ENCODE measurements around the gene MORN1. TPM values are rescaled to one million over a fixed set of nuclear protein-coding genes. Genes with fewer than 3 reads are reported as not detected.

Gene MORN1
- total and polyA plus RNA-seq, 9 of the 15 experiments (the other 6 are each of a cell fraction or from before 2014, with no cell fraction given), result 0.24 to 9.3 (median 4.2) TPM

DNA sequence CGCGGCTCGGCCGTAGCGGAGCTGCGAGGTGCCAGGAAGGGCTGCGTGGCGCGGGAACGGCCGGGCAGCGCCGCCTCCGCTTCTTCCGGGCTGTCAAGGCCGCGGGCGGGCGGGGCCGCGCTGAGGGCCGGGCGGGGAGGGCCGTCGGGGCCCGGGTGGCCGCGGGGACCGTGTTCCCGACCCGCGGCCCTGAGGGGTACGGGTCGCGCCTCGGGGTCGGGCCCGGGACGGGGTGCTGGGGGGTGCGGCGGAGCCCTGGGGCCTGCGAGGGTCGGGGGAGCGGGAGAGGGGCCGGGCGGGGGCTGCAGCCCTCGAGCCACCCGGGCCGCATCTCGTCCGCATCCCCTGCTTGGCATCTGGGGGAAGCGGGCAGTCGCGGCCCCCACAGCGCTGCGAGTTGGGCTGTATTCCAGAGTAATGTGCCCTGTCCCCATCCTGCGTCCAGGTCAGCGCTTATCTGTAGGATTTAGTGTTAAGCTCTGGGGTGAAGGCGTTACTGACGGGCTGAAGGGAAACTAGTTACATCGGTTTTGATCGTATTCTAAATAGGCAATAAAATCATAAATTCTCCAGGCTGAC lies 666 bp upstream of the MORN1 start:
- H2AFZ ChIP-seq (ENCODE audit: low read depth, low read length), result peak overlapping the region; percentile 75; the same call in 1 of the 2 replicates
- DNase-seq (ENCODE audit: extremely low read depth in 1 of 4, low spot score in 3 of 4) (peak; percentile 50 to 84 (median 68)), FAIRE-seq (peak; percentile 42), ATAC-seq (peak; percentile 61)
- POLR2A ChIA-PET, result interaction anchor here (0.6 to 1.5 kb wide), 11 partner anchors 8 to 197 kb away, joined by 3 to 7 read pairs (median 4); partner anchors contain the start of genes FAAP20 and PEX10
- CTCF ChIA-PET (ENCODE audit: low intra/inter-chr PET ratio), result no interaction called here
- H3K9me3 ChIP-seq (replicated peaks; ENCODE audit: control insufficient read depth, insufficient read depth, low read depth, low read length), result no peaks in the 10 kb centered on the region
- H3K36me3 ChIP-seq (ENCODE audit: control insufficient read depth, insufficient read depth, low read length), result peaks cover 51% of the 10 kb centered on the region
- peak overlapping the region; percentile 79 for H3K27ac ChIP-seq (ENCODE audit: extremely low read depth, low read depth, low read length)
- peaks cover 56% of the 10 kb centered on the region for H3K79me2 ChIP-seq (ENCODE audit: control insufficient read depth, insufficient read depth, low read length)
- no peaks in the 10 kb centered on the region for H3K27me3 ChIP-seq (ENCODE audit: control insufficient read depth in 2 of 2, insufficient read depth in 2 of 2, low read length in 2 of 2)
- peaks cover 18% of the 10 kb centered on the region; the same call in 1 of the 2 replicates for H4K20me1 ChIP-seq (replicated peaks; ENCODE audit: control insufficient read depth, insufficient read depth, low read length)
- peaks cover 11% of the 10 kb centered on the region for H3K9me1 ChIP-seq (ENCODE audit: control insufficient read depth, insufficient read depth, low read length)
- H3K4me1 ChIP-seq (replicated peaks in 1 of 2; ENCODE audit: control insufficient read depth in 2 of 2, insufficient read depth in 2 of 2, low read length in 2 of 2), result peaks cover 22 to 46% of the 10 kb centered on the region in 2 experiments
- under 1% methylated on average over 27 of the region's 62 CpGs for WGBS (ENCODE audit: insufficient coverage, low coverage, missing lambda C conversion rate)
- intact Hi-C loops (cut with micrococcal nuclease), result loop anchor here (2.0 kb wide), 1 partner anchor 21 kb away; the partner anchor contains the start of gene PEX10
- H3K9ac ChIP-seq (ENCODE audit: insufficient read depth in 1 of 2, low read depth in 2 of 2, low read length in 2 of 2), result peak overlapping the region; percentile 78 to 94
- peak overlapping the region; percentile 93 for H3K4me2 ChIP-seq (ENCODE audit: insufficient read depth, low read length)
- no TSS peak for BruUV-seq (replicated peaks)
- in situ Hi-C loops (cut with MboI), result no loop called here
- H3K4me3 ChIP-seq, result peak overlapping the region; percentile 100
- TF ChIP-seq, protein P1, sequence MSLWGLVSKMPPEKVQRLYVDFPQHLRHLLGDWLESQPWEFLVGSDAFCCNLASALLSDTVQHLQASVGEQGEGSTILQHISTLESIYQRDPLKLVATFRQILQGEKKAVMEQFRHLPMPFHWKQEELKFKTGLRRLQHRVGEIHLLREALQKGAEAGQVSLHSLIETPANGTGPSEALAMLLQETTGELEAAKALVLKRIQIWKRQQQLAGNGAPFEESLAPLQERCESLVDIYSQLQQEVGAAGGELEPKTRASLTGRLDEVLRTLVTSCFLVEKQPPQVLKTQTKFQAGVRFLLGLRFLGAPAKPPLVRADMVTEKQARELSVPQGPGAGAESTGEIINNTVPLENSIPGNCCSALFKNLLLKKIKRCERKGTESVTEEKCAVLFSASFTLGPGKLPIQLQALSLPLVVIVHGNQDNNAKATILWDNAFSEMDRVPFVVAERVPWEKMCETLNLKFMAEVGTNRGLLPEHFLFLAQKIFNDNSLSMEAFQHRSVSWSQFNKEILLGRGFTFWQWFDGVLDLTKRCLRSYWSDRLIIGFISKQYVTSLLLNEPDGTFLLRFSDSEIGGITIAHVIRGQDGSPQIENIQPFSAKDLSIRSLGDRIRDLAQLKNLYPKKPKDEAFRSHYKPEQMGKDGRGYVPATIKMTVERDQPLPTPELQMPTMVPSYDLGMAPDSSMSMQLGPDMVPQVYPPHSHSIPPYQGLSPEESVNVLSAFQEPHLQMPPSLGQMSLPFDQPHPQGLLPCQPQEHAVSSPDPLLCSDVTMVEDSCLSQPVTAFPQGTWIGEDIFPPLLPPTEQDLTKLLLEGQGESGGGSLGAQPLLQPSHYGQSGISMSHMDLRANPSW (CRISPR knock-in tag; IDR thresholded peaks at IDR 0.05), result 0 out of 2 replicates have a peak, but pooled peaks have one; percentile 4
- TF ChIP-seq, protein P2, sequence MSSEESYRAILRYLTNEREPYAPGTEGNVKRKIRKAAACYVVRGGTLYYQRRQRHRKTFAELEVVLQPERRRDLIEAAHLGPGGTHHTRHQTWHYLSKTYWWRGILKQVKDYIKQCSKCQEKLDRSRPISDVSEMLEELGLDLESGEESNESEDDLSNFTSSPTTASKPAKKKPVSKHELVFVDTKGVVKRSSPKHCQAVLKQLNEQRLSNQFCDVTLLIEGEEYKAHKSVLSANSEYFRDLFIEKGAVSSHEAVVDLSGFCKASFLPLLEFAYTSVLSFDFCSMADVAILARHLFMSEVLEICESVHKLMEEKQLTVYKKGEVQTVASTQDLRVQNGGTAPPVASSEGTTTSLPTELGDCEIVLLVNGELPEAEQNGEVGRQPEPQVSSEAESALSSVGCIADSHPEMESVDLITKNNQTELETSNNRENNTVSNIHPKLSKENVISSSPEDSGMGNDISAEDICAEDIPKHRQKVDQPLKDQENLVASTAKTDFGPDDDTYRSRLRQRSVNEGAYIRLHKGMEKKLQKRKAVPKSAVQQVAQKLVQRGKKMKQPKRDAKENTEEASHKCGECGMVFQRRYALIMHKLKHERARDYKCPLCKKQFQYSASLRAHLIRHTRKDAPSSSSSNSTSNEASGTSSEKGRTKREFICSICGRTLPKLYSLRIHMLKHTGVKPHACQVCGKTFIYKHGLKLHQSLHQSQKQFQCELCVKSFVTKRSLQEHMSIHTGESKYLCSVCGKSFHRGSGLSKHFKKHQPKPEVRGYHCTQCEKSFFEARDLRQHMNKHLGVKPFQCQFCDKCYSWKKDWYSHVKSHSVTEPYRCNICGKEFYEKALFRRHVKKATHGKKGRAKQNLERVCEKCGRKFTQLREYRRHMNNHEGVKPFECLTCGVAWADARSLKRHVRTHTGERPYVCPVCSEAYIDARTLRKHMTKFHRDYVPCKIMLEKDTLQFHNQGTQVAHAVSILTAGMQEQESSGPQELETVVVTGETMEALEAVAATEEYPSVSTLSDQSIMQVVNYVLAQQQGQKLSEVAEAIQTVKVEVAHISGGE (CRISPR knock-in tag; IDR thresholded peaks at IDR 0.05), result peak in 1 of 3 experiments; percentile 60; a peak in 1 of 6 replicates
- TF ChIP-seq ERF (CRISPR knock-in tag; IDR thresholded peaks at IDR 0.05) (no peak), SIN3B (IDR thresholded peaks at IDR 0.05; ENCODE audit: low read depth) (peak; percentile 73), MCM5 (IDR thresholded peaks at IDR 0.05; ENCODE audit: low read depth) (no peak), BACH1 (tag; IDR thresholded peaks at IDR 0.05) (no peak), ZNF140 (CRISPR knock-in tag; IDR thresholded peaks at IDR 0.05) (no peak), RB1 (IDR thresholded peaks at IDR 0.05; ENCODE audit: low read depth) (no peak), ZNF780A (CRISPR knock-in tag; IDR thresholded peaks at IDR 0.05) (no peak)
- TF ChIP-seq, protein P3, sequence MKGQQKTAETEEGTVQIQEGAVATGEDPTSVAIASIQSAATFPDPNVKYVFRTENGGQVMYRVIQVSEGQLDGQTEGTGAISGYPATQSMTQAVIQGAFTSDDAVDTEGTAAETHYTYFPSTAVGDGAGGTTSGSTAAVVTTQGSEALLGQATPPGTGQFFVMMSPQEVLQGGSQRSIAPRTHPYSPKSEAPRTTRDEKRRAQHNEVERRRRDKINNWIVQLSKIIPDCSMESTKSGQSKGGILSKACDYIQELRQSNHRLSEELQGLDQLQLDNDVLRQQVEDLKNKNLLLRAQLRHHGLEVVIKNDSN (CRISPR knock-in tag; IDR thresholded peaks at IDR 0.05), result no peak
- TF ChIP-seq, protein P4, sequence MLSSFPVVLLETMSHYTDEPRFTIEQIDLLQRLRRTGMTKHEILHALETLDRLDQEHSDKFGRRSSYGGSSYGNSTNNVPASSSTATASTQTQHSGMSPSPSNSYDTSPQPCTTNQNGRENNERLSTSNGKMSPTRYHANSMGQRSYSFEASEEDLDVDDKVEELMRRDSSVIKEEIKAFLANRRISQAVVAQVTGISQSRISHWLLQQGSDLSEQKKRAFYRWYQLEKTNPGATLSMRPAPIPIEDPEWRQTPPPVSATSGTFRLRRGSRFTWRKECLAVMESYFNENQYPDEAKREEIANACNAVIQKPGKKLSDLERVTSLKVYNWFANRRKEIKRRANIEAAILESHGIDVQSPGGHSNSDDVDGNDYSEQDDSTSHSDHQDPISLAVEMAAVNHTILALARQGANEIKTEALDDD (IDR thresholded peaks at IDR 0.05), result peak; percentile 75; the same call in 1 of the 2 replicates
- TF ChIP-seq, protein P5, sequence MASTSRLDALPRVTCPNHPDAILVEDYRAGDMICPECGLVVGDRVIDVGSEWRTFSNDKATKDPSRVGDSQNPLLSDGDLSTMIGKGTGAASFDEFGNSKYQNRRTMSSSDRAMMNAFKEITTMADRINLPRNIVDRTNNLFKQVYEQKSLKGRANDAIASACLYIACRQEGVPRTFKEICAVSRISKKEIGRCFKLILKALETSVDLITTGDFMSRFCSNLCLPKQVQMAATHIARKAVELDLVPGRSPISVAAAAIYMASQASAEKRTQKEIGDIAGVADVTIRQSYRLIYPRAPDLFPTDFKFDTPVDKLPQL (IDR thresholded peaks at IDR 0.05; ENCODE audit: extremely low read depth, insufficient read length), result no peak

All from K562 (cell line).